Ascending aorta (tissue), 2 donors: Measurements from ENCODE around the gene ZFP1. TPM values are rescaled to one million over a fixed set of nuclear protein-coding genes. Genes with fewer than 3 reads are reported as not detected.

Experiments used
- DNase-seq, 2 donors: peaks; one replicate each; pipeline ENCODE4 v3.0.0-alpha.2; 2019; ENCODE audit warnings: low spot score in 2 of 2
- H3K27ac ChIP-seq, 2 donors: fragments of 200-600 bp; sonication (generic); one replicate each; pipeline ENCODE4 v1.5.1; 2016 to 2017; ENCODE audit warnings: mild to moderate bottlenecking in 1 of 2
- H3K27me3 ChIP-seq: fragments of 200-600 bp; sonication (generic); one replicate; pipeline ENCODE4 v1.5.1; 2017
- H3K36me3 ChIP-seq, 2 donors: fragments of 200-600 bp; sonication (generic); one replicate each; pipeline ENCODE4 v1.5.1; 2016
- H3K4me1 ChIP-seq, 2 donors: fragments of 200-600 bp; sonication (generic); one replicate each; pipeline ENCODE4 v1.5.1; 2016 to 2017; ENCODE audit warnings: mild to moderate bottlenecking in 1 of 2
- H3K4me3 ChIP-seq, 2 donors: fragments of 200-600 bp; sonication (generic); one replicate each; pipeline ENCODE4 v1.5.1; 2016 to 2017; ENCODE audit warnings: mild to moderate bottlenecking in 1 of 2
- H3K9me3 ChIP-seq, 2 donors: fragments of 200-600 bp; sonication (generic); one replicate each; pipeline ENCODE4 v1.5.1; 2016
- CTCF ChIP-seq, 3 experiments: fragments of 200-600 bp in 2 of 3; fragments of 450-650 bp in 1 of 3; sonication (generic) in 2 of 3; IDR thresholded peaks; one replicate each; pipeline ENCODE4 v1.5.1; 2016 to 2019; ENCODE audit warnings: antibody characterized with exemption in 3 of 3, mild to moderate bottlenecking in 1 of 3, moderate library complexity in 1 of 3
- intact Hi-C: fragments of 100-400 bp; cut with DNase I; formaldehyde crosslinking; loops from one replicate; pipeline ENCODE4 v1.15.1; 2023
- total RNA-seq: library from RNA; depleted of rRNA; stranded (reverse); fragments of >200 nt; gene quantifications from one replicate; pipeline ENCODE4 v1.1.0, GENCODE V29; 2016

ZFP1 gene
- total RNA-seq, 1 donor from 2014 or later = 6.8 TPM

- no peak for DNase-seq
- H3K27ac ChIP-seq = peak overlapping the region; percentile 72 to 83
- no peaks in the 10 kb centered on the region for H3K27me3 ChIP-seq
- no peak for TF ChIP-seq CTCF (IDR thresholded peaks at IDR 0.05)
- H3K4me3 ChIP-seq = no peak overlapping the region
- intact Hi-C loops = loop anchor here (1.0 to 10.0 kb wide), 2 partner anchors 114 to 407 kb away; partner anchors contain the start of gene MLKL
- H3K36me3 ChIP-seq = peaks cover 0 to 3% of the 10 kb centered on the region in 2 donors
- H3K9me3 ChIP-seq = no peaks in the 10 kb centered on the region
- peaks cover 8 to 41% of the 10 kb centered on the region in 2 donors for H3K4me1 ChIP-seq
Measured at GRCh38 chr16:75111961-75112733, 36.2 kb upstream of the ZFP1 start.

- TF ChIP-seq CTCF (IDR thresholded peaks at IDR 0.05) = no peak
- H3K36me3 ChIP-seq = peaks cover 0 to 3% of the 10 kb centered on the region in 2 donors
- peak overlapping the region in 1 of 2 donors; percentile 72 for H3K27ac ChIP-seq
- peaks cover 8 to 41% of the 10 kb centered on the region in 2 donors for H3K4me1 ChIP-seq
- no peak overlapping the region for H3K4me3 ChIP-seq
- intact Hi-C loops = loop anchor here (10.0 kb wide), 1 partner anchor 408 kb away; the partner anchor contains the start of gene MLKL
- no peaks in the 10 kb centered on the region for H3K27me3 ChIP-seq
- DNase-seq = no peak
- H3K9me3 ChIP-seq = no peaks in the 10 kb centered on the region
Measured at GRCh38 chr16:75112734-75113491, 35.4 kb upstream of the ZFP1 start.

- intact Hi-C loops = loop anchor here (10.0 kb wide), 1 partner anchor 409 kb away; the partner anchor contains the start of gene MLKL
- DNase-seq = no peak
- Histone ChIP-seq H3K36me3 (peaks cover 0 to 3% of the 10 kb centered on the region in 2 donors), H3K9me3 (no peaks in the 10 kb centered on the region), H3K27me3 (no peaks in the 10 kb centered on the region), H3K27ac (no peak overlapping the region), H3K4me1 (peaks cover 8 to 37% of the 10 kb centered on the region in 2 donors), H3K4me3 (no peak overlapping the region)
- no peak for TF ChIP-seq CTCF (IDR thresholded peaks at IDR 0.05)
Measured at GRCh38 chr16:75113541-75114121, 34.7 kb upstream of the ZFP1 start.

GRCh38 chr16:75114179-75114945, 34.0 kb upstream of the ZFP1 start:
- H3K27me3 ChIP-seq = no peaks in the 10 kb centered on the region
- no peak for TF ChIP-seq CTCF (IDR thresholded peaks at IDR 0.05)
- H3K9me3 ChIP-seq = no peaks in the 10 kb centered on the region
- DNase-seq = no peak
- peaks cover 8 to 32% of the 10 kb centered on the region in 2 donors for H3K4me1 ChIP-seq
- intact Hi-C loops = loop anchor here (10.0 kb wide), 1 partner anchor 410 kb away; the partner anchor contains the start of gene MLKL
- peaks cover 0 to 3% of the 10 kb centered on the region in 2 donors for H3K36me3 ChIP-seq
- H3K27ac ChIP-seq = no peak overlapping the region
- no peak overlapping the region for H3K4me3 ChIP-seq
